Measurements from ENCODE around the gene HSPG2. TPM values are rescaled to one million over a fixed set of nuclear protein-coding genes. Genes with fewer than 3 reads are reported as not detected.

HSPG2 gene
- total RNA-seq, 1 donor from 2014 or later = 197 TPM

GRCh38 chr1:21942464-21942863 lies 5.4 kb upstream of the HSPG2 start:
- H3K4me1 Mint-ChIP-seq (ENCODE audit: unreplicated experiment) = peaks cover 54% of the 10 kb centered on the region
- H3K27ac Mint-ChIP-seq (ENCODE audit: unreplicated experiment) = peak overlapping the region; percentile 1
- H3K4me3 Mint-ChIP-seq (ENCODE audit: unreplicated experiment) = no peak overlapping the region
- DNase-seq (ENCODE audit: extremely low spot score, unreplicated experiment) = no peak
- no peak for TF ChIP-seq CTCF (IDR thresholded peaks at IDR 0.05)
- H3K27me3 Mint-ChIP-seq (ENCODE audit: unreplicated experiment) = no peaks in the 10 kb centered on the region
- no peaks in the 10 kb centered on the region for H3K36me3 Mint-ChIP-seq (ENCODE audit: unreplicated experiment)
- no peaks in the 10 kb centered on the region for H3K9me3 Mint-ChIP-seq (ENCODE audit: unreplicated experiment)

GRCh38 chr1:21941370-21941769 lies 4.3 kb upstream of the HSPG2 start:
- no peak for TF ChIP-seq CTCF (IDR thresholded peaks at IDR 0.05)

GRCh38 chr1:21940492-21940891 lies 3.4 kb upstream of the HSPG2 start:
- H3K27me3 Mint-ChIP-seq (ENCODE audit: unreplicated experiment) = no peaks in the 10 kb centered on the region
- no peak overlapping the region for H3K4me3 Mint-ChIP-seq (ENCODE audit: unreplicated experiment)
- no peak for TF ChIP-seq CTCF (IDR thresholded peaks at IDR 0.05)
- no peak for DNase-seq (ENCODE audit: extremely low spot score, unreplicated experiment)
- peak overlapping the region; percentile 93 for H3K27ac Mint-ChIP-seq (ENCODE audit: unreplicated experiment)
- H3K36me3 Mint-ChIP-seq (ENCODE audit: unreplicated experiment) = no peaks in the 10 kb centered on the region
- H3K9me3 Mint-ChIP-seq (ENCODE audit: unreplicated experiment) = no peaks in the 10 kb centered on the region
- H3K4me1 Mint-ChIP-seq (ENCODE audit: unreplicated experiment) = peaks cover 66% of the 10 kb centered on the region

More at GRCh38 chr1:21941370-21941769, 4.3 kb upstream of the HSPG2 start:
- Mint-ChIP-seq H3K27me3 (ENCODE audit: unreplicated experiment) (no peaks in the 10 kb centered on the region), H3K4me3 (ENCODE audit: unreplicated experiment) (no peak overlapping the region), H3K4me1 (ENCODE audit: unreplicated experiment) (peaks cover 57% of the 10 kb centered on the region), H3K27ac (ENCODE audit: unreplicated experiment) (no peak overlapping the region), H3K36me3 (ENCODE audit: unreplicated experiment) (no peaks in the 10 kb centered on the region), H3K9me3 (ENCODE audit: unreplicated experiment) (no peaks in the 10 kb centered on the region)
- DNase-seq (ENCODE audit: extremely low spot score, unreplicated experiment) = no peak

GRCh38 chr1:21939650-21940374 lies 2.7 kb upstream of the HSPG2 start:
- H3K4me1 Mint-ChIP-seq (ENCODE audit: unreplicated experiment) = peaks cover 73% of the 10 kb centered on the region
- peak overlapping the region; percentile 93 for H3K27ac Mint-ChIP-seq (ENCODE audit: unreplicated experiment)
- no peaks in the 10 kb centered on the region for H3K9me3 Mint-ChIP-seq (ENCODE audit: unreplicated experiment)
- TF ChIP-seq CTCF (IDR thresholded peaks at IDR 0.05) = peak; percentile 67
- H3K36me3 Mint-ChIP-seq (ENCODE audit: unreplicated experiment) = no peaks in the 10 kb centered on the region
- no peaks in the 10 kb centered on the region for H3K27me3 Mint-ChIP-seq (ENCODE audit: unreplicated experiment)
- DNase-seq (ENCODE audit: extremely low spot score, unreplicated experiment) = peak; percentile 93
- H3K4me3 Mint-ChIP-seq (ENCODE audit: unreplicated experiment) = no peak overlapping the region

- H3K27ac Mint-ChIP-seq (ENCODE audit: unreplicated experiment) = peak overlapping the region; percentile 93
- peaks cover 1% of the 10 kb centered on the region for H3K36me3 Mint-ChIP-seq (ENCODE audit: unreplicated experiment)
- H3K9me3 Mint-ChIP-seq (ENCODE audit: unreplicated experiment) = no peaks in the 10 kb centered on the region
- no peaks in the 10 kb centered on the region for H3K27me3 Mint-ChIP-seq (ENCODE audit: unreplicated experiment)
- no peak for DNase-seq (ENCODE audit: extremely low spot score, unreplicated experiment)
- H3K4me3 Mint-ChIP-seq (ENCODE audit: unreplicated experiment) = peak overlapping the region; percentile 77
- TF ChIP-seq CTCF (IDR thresholded peaks at IDR 0.05) = no peak
- H3K4me1 Mint-ChIP-seq (ENCODE audit: unreplicated experiment) = peaks cover 71% of the 10 kb centered on the region
Measured at GRCh38 chr1:21938732-21939538, 1.8 kb upstream of the HSPG2 start.
